ENCODE data around the gene CD52.

- TF ChIP-seq CTCF (IDR thresholded peaks at IDR 0.05) (no peak), RFX5 (IDR thresholded peaks at IDR 0.05) (no peak), ZNF302 (CRISPR knock-in tag; IDR thresholded peaks at IDR 0.05) (no peak), JUNB (IDR thresholded peaks at IDR 0.05) (no peak), POLR2A (IDR thresholded peaks at IDR 0.05; ENCODE audit: low read length) (no peak), CEBPB (IDR thresholded peaks at IDR 0.05) (no peak), PBX3 (IDR thresholded peaks at IDR 0.05) (no peak), PHF8 (IDR thresholded peaks at IDR 0.05; ENCODE audit: borderline replicate concordance, low read depth) (no peak), REST (IDR thresholded peaks at IDR 0.05) (no peak)
Observed at GRCh38 chr1:26300578-26301275, 17.0 kb upstream of the CD52 start.

Data from A549 (cell line).